Measurements from ENCODE around the gene PSME2. TPM values are rescaled to one million over a fixed set of nuclear protein-coding genes. Genes with fewer than 3 reads are reported as not detected.

PSME2 gene
- total RNA-seq, 1 experiment from 2014 or later, result 126 TPM

DNA sequence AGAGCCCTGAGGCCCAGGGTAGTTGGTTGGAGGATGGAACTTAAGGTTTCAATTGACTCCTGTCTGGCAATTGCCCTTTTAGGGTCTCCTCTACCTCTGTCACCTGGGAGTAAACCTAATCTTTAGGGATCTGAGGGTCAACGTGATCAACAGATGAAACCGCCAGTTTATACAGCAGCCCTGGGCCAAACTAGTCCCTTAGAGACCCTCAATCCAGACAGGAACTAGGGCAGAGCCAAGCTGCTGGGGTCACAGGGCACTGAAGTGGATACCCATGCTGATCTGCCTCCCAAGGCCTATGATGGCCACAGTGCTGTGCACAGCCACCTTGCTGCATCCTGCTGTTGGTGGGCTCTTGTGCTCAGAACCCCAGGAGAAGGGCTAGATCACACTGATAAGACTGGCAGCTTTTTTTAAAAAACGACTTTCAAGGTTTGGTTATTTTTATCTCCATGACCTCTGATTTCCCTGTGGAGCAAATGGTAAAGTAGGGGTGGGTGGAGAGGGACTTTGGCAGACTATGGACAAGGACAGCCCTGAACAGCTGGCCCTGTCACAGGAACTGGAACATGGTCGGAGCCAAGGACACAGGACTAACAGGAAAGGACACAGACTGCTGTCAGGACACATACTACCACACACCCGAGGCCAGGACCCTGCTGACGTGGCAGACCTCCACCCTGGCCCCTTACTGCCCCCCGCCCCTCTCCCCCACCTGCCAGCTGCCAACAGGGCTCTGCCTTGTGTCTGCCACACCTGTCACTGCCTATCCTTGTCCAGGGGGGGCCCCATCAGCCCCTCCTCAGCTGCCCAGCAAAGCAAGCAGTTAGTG lies 15.5 kb downstream of the PSME2 start:
- Histone ChIP-seq H3K9me3 (ENCODE audit: control insufficient read depth, low read depth, low read length) (no peaks in the 10 kb centered on the region), H3K79me1 (ENCODE audit: insufficient read depth, low read depth, low read length, poor library complexity, severe bottlenecking) (no peaks in the 10 kb centered on the region), H4K91ac (ENCODE audit: insufficient read length, low read depth, low read length) (no peak overlapping the region), H3K14ac (ENCODE audit: insufficient read depth, low read length) (no peak overlapping the region), H2AFZ (ENCODE audit: low read length) (no peak overlapping the region), H3K9ac (ENCODE audit: extremely low read depth, insufficient read length, low read length) (no peak overlapping the region), H2BK15ac (ENCODE audit: low read depth, low read length) (no peak overlapping the region), H3K18ac (ENCODE audit: insufficient read length, low read depth, low read length) (no peak overlapping the region), H3K4me1 (ENCODE audit: insufficient read depth, low read length) (no peaks in the 10 kb centered on the region), H4K20me1 (ENCODE audit: control insufficient read depth, insufficient read depth, insufficient read length) (no peaks in the 10 kb centered on the region), H3K4ac (ENCODE audit: low read depth, low read length) (no peak overlapping the region), H2AK5ac (ENCODE audit: insufficient read length, low read length) (no peak overlapping the region), H2BK120ac (ENCODE audit: low read depth, low read length, poor library complexity, severe bottlenecking) (no peak overlapping the region), H2BK5ac (ENCODE audit: insufficient read length, low read length) (no peak overlapping the region), H3K27me3 (ENCODE audit: insufficient read depth, low read length) (no peaks in the 10 kb centered on the region), H3K23me2 (ENCODE audit: insufficient read length, low read depth, low read length, poor library complexity, severe bottlenecking) (peaks cover 5% of the 10 kb centered on the region), H3K23ac (ENCODE audit: insufficient read length, low read depth, low read length) (no peak overlapping the region), H3T11ph (ENCODE audit: low read length) (no peak overlapping the region), H4K5ac (ENCODE audit: insufficient read length, low read depth, low read length) (no peak overlapping the region), H3K4me2 (ENCODE audit: insufficient read depth, insufficient read length, low read length) (no peak overlapping the region), H3K27ac (ENCODE audit: insufficient read length, low read depth, low read length) (no peak overlapping the region), H3K56ac (ENCODE audit: insufficient read length, low read depth, low read length) (no peak overlapping the region), H2BK20ac (ENCODE audit: low read depth, low read length, poor library complexity, severe bottlenecking) (no peak overlapping the region), H3K79me2 (ENCODE audit: insufficient read depth, low read length) (no peaks in the 10 kb centered on the region), H4K8ac (replicated peaks; ENCODE audit: insufficient read length, low read depth, low read length) (no peak overlapping the region), H2BK12ac (ENCODE audit: insufficient read length, low read depth, low read length) (no peak overlapping the region)
- DNase-seq, result no peak
- H3K4me3 Mint-ChIP-seq, result no peak overlapping the region
- no CpG with 5 or more reads among the region's 7 CpGs for WGBS (ENCODE audit: extremely low coverage, insufficient read length, low lambda C conversion rate)
- H3K27me3 Mint-ChIP-seq (ENCODE audit: low read depth), result no peaks in the 10 kb centered on the region
- H3K9me3 Mint-ChIP-seq, result 0 out of 5 replicates have a peak, but pooled peaks cover 0 to 2% of the 10 kb centered on the region in 2 experiments
- H3K27ac Mint-ChIP-seq, result peak overlapping the region in 2 of 3 experiments; percentile 31 to 48; a peak in 2 of 7 replicates
- TF ChIP-seq, protein P1, sequence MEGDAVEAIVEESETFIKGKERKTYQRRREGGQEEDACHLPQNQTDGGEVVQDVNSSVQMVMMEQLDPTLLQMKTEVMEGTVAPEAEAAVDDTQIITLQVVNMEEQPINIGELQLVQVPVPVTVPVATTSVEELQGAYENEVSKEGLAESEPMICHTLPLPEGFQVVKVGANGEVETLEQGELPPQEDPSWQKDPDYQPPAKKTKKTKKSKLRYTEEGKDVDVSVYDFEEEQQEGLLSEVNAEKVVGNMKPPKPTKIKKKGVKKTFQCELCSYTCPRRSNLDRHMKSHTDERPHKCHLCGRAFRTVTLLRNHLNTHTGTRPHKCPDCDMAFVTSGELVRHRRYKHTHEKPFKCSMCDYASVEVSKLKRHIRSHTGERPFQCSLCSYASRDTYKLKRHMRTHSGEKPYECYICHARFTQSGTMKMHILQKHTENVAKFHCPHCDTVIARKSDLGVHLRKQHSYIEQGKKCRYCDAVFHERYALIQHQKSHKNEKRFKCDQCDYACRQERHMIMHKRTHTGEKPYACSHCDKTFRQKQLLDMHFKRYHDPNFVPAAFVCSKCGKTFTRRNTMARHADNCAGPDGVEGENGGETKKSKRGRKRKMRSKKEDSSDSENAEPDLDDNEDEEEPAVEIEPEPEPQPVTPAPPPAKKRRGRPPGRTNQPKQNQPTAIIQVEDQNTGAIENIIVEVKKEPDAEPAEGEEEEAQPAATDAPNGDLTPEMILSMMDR (conservative IDR thresholded peaks at IDR 0.05), result no peak
- peaks cover 6 to 7% of the 10 kb centered on the region in 2 experiments; a peak in 3 of 4 replicates for H3K4me1 Mint-ChIP-seq
- no peaks in the 10 kb centered on the region; a peak in 1 of 7 replicates for H3K36me3 Mint-ChIP-seq (ENCODE audit: insufficient read depth in 1 of 3, low read depth in 3 of 3)
